ENCODE measurements around the gene SVOP. TPM values are rescaled to one million over a fixed set of nuclear protein-coding genes. Genes with fewer than 3 reads are reported as not detected.

SVOP gene
- total and polyA plus RNA-seq, 2 of the 4 experiments (the other 2 are of a cell fraction): not detected

DNA sequence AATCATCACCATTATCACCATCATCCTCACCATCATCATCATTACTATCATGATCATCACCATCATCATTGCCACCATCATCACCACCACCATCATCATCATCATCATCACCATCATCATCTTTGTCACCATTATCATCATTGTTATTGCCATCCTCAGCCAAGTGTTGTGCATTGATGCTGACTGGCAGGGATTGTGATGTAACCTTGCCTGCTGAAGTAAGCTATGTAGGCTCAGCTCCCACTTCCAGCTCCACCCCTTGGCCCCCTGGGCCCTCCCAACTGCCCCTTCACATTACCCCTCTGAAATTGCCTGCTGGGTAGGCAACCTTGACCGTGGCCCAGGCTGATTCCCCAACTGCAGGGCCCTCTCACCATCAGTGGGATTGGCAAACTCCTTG is 37.6 kb downstream of the SVOP start:
- no peaks in the 10 kb centered on the region for H3K4me1 ChIP-seq (ENCODE audit: control insufficient read depth, insufficient read depth, low read length)
- H2BK15ac ChIP-seq (ENCODE audit: low read depth, low read length): no peak overlapping the region
- no peaks in the 10 kb centered on the region for H3K9me3 ChIP-seq (ENCODE audit: control insufficient read depth, insufficient read depth, low read length)
- no peaks in the 10 kb centered on the region for H3K9me1 ChIP-seq (ENCODE audit: insufficient read depth, low read length)
- H2BK120ac ChIP-seq (ENCODE audit: low read depth, low read length): no peak overlapping the region
- intact Hi-C loops (cut with micrococcal nuclease) (no loop called here), in situ Hi-C loops (cut with MboI; ENCODE audit: low sequenced_read_pairs) (no loop called here), dilution Hi-C loops (cut with HindIII; ENCODE audit: low sequenced_read_pairs, unreplicated experiment) (no loop called here)
- no peak overlapping the region for H4K5ac ChIP-seq (ENCODE audit: low read depth, low read length)
- no peak overlapping the region for H2BK5ac ChIP-seq (ENCODE audit: low read depth, low read length, poor library complexity, severe bottlenecking)
- H3K4me2 ChIP-seq (ENCODE audit: low read depth, low read length): no peak overlapping the region
- no peak overlapping the region for H2BK20ac ChIP-seq (ENCODE audit: low read depth, low read length)
- H3K23ac ChIP-seq (ENCODE audit: low read depth, low read length): no peak overlapping the region
- H3K79me1 ChIP-seq (ENCODE audit: low read depth in 1 of 2, low read length in 2 of 2): no peaks in the 10 kb centered on the region
- TF ChIP-seq RAD21 (IDR thresholded peaks at IDR 0.05; ENCODE audit: low read length): no peak
- TF ChIP-seq USF2 (IDR thresholded peaks at IDR 0.05; ENCODE audit: low read depth, low read length): no peak
- TF ChIP-seq NFE2L2 (IDR thresholded peaks at IDR 0.05; ENCODE audit: low read depth, low read length): no peak
- no peak overlapping the region for H2AK5ac ChIP-seq (ENCODE audit: low read depth, low read length)
- no peak overlapping the region for H2AFZ ChIP-seq (replicated peaks; ENCODE audit: low read length, poor library complexity)
- no peak overlapping the region for H3K4me3 ChIP-seq (ENCODE audit: insufficient read depth, low read depth, low read length)
- no peak overlapping the region for H2AK9ac ChIP-seq (replicated peaks; ENCODE audit: low read depth, low read length, poor library complexity)
- no peak overlapping the region for H3K56ac ChIP-seq (ENCODE audit: extremely low read depth, insufficient read depth, low read length)
- H4K91ac ChIP-seq (ENCODE audit: insufficient read depth, low read depth, low read length): no peak overlapping the region
- no peak overlapping the region for H3K27ac ChIP-seq (ENCODE audit: insufficient read depth, low read length)
- peaks cover 3% of the 10 kb centered on the region; the same call in 1 of the 2 replicates for H3K27me3 ChIP-seq (ENCODE audit: control insufficient read depth, insufficient read depth, low read length)
- POLR2A ChIA-PET (ENCODE audit: unreplicated experiment): no interaction called here
- no peaks in the 10 kb centered on the region for H3K36me3 ChIP-seq (ENCODE audit: control insufficient read depth, insufficient read depth, low read length)
- H4K8ac ChIP-seq (ENCODE audit: low read depth in 2 of 2, low read length in 2 of 2): no peak overlapping the region
- DNase-seq (no peak), ATAC-seq (ENCODE audit: low read depth) (no peak)
- H3K14ac ChIP-seq (replicated peaks; ENCODE audit: low read depth, low read length): no peak overlapping the region
- BruUV-seq (replicated peaks): no TSS peak
- H3K9ac ChIP-seq (ENCODE audit: low read depth, low read length): no peak overlapping the region
- WGBS, 2 experiments (ENCODE audit: extremely low coverage in 2 of 2, insufficient read length in 1 of 2): no CpG with 5 or more reads among the region's 1 CpG
- CTCF ChIA-PET: no interaction called here
- no peak overlapping the region for H3K18ac ChIP-seq (ENCODE audit: low read depth, low read length)
- H3K4ac ChIP-seq (ENCODE audit: low read depth, low read length): no peak overlapping the region
- no peaks in the 10 kb centered on the region for H4K20me1 ChIP-seq (ENCODE audit: insufficient read depth, low read length)
